HepG2 (cell line): ENCODE results near the gene ORC4.

Experiments used
- CTCF ChIP-seq: sonication (generic); formaldehyde crosslinking; IDR thresholded peaks from 2 replicates; pipeline ENCODE4 v1.5.0; 2020; ENCODE audit warnings: mild to moderate bottlenecking, missing genetic modification reagents, moderate library complexity
- EED ChIP-seq: sonication (generic); formaldehyde crosslinking; IDR thresholded peaks from 2 replicates; pipeline ENCODE4 v1.5.0; 2020; ENCODE audit warnings: mild to moderate bottlenecking, missing genetic modification reagents
- RNF219 ChIP-seq: sonication (generic); formaldehyde crosslinking; IDR thresholded peaks from 2 replicates; pipeline ENCODE4 v1.5.0; 2020; ENCODE audit warnings: mild to moderate bottlenecking, missing genetic modification reagents
- SRF ChIP-seq: IDR thresholded peaks from 2 replicates; pipeline ENCODE4 v1.6.1; 2011; ENCODE audit warnings: mild to moderate bottlenecking, low read depth, low read length, moderate library complexity
- TRIM24 ChIP-seq: sonication (generic); formaldehyde crosslinking; IDR thresholded peaks from 2 replicates; pipeline ENCODE4 v1.8.0; 2022; ENCODE audit warnings: mild to moderate bottlenecking, missing genetic modification reagents
- ZNF333 ChIP-seq: sonication (generic); formaldehyde crosslinking; IDR thresholded peaks from 2 replicates; pipeline ENCODE4 v1.4.0; 2020; ENCODE audit warnings: mild to moderate bottlenecking, missing genetic modification reagents, borderline replicate concordance

GRCh38 chr2:148007219-148007900 lies 13.2 kb downstream of the ORC4 start:
- TF ChIP-seq RNF219 (CRISPR knock-in tag) (no peak), EED (CRISPR knock-in tag) (no peak), ZNF333 (CRISPR knock-in tag) (no peak), TRIM24 (CRISPR knock-in tag) (no peak), CTCF (no peak), SRF (no peak)
